Measurements from ENCODE around the gene PRR16.
A peak's percentile ranks its signal among the peaks of the same experiment; 100 is the strongest.
"Not testable (repeated sequence)": the region's sequence is repeated elsewhere in the genome, so short reads cannot be mapped to it uniquely, and the experiment has no call there.

PRR16 gene

DNA sequence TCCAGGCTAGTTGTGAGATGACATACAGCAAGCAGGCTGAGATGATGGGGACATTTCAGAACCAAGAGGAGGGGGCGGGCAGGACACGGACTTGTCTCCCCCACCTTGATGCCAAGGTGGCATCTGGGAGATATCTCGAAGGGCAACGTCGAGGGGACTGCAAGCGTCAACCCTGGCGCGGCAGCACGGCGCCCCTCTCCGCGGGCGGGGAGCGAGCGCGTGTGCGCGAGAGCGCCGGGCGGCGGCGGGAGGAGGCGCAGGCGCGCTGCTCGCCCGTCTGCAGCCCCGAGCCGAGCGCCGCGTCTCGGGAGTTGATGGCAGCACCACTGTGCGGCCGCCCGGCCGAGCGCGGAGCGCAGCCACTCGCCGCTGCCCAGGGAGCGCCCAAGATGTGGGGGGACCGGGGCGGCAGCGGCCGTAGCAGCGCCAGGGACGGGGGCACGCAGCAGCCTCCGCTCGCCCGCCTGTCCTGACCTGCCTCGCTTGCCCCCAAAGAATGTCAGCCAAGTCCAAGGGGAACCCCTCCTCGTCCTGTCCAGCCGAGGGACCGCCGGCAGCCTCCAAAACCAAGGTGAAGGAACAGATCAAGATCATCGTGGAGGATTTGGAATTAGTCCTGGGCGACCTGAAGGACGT lies at the start of gene PRR16:
Gene PRR16, plus strand, starts transcription at position 310 of the 636 bp plus-strand sequence.
- DNase-seq, result peak in 34 of 51 donors; percentile 5 to 70 (median 36)

- DNase-seq, result no peak
These were observed 48.1 kb upstream of the PRR16 start for GRCh38 chr5:120415985-120416384.

- DNase-seq, result no peak
These were observed 45.0 kb upstream of the PRR16 start for GRCh38 chr5:120419127-120419526.

GRCh38 chr5:120426633-120427275 lies 37.3 kb upstream of the PRR16 start:
- not testable (repeated sequence) for DNase-seq

- no peak for DNase-seq
These were observed 33.5 kb upstream of the PRR16 start for GRCh38 chr5:120430572-120430971.

DNA sequence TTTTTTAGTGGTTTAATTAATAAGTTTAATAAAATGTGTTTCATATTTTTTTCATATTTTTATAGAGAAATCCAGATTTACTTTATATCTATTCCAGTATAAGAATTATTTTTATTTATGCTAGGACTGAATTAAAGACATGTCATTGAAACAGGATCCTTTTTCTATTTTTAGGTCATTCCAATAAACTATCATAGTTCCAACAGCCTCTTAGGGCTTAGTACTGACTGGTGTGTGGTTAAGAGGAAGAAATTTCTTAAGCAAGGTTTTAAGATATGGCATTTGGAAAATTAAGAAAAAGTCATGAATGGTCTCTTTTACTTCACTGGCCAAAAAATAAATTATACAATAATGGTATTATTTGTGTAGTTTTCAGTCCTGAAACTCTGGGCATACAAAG lies 31.2 kb upstream of the PRR16 start:
- DNase-seq, result no peak

- no peak for DNase-seq
These were observed 29.0 kb upstream of the PRR16 start for GRCh38 chr5:120435129-120435528.

GRCh38 chr5:120436996-120437395 lies 27.1 kb upstream of the PRR16 start:
- DNase-seq, result no peak

DNA sequence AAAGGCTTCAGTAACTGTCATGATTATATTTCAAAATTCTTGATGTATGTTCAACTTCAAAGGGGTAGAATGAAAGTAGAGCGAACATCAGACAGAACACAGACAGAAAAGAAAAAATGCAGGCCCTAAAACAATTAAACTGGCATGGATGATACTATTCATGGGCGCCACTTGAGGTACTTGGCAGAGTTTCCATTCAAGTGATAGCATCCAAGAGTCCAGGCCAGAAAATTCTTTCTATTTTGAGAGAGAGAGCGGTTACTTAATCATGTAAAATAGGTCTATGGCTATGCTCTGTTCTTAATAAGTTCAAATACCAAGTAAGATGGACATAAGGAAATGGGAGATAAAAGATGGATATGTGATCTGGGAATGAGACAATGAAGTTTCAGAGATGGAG lies 21.4 kb upstream of the PRR16 start:
- DNase-seq, result no peak

DNA sequence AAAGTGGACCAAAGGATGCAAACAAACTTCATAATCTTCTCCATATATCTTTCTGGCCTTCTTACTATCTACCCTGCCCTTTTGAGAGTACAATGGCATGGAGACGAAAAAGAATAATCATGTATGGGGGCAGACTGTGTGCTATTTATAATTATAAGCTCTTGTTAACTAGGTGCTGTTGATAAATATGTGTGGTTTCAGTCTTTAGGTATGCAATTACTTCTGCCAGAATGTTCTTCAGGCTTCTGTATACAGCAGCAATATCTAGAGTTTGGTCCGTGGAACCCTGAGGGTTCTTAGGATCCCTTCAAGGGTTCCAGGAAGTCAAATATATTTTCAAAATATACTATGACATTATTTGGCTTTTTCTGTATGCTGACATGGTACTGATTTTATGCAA lies 20.5 kb upstream of the PRR16 start:
- no peak for DNase-seq

GRCh38 chr5:120446068-120446492 lies 18.0 kb upstream of the PRR16 start:
- DNase-seq, result no peak

DNA sequence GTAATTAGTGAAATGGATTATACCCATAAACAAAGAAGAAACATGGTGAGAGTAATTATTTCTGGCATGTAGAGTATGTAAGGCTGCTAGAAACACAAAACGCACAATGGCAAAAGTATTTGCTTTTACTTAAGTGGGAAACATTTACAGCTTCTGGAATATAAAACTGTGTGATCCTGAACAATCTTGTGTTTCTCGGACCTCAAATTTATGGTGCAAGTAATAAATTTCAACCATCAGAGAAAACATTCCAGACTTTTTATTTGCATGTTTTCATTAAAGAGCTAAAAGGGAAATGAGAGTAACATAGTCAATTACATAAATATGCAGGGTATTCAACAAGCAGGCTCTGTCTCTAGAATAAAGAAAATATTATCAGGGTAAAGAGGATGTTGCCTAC lies 17.2 kb upstream of the PRR16 start:
- DNase-seq, result no peak

GRCh38 chr5:120447706-120448239 lies 16.3 kb upstream of the PRR16 start:
- no peak for DNase-seq

DNA sequence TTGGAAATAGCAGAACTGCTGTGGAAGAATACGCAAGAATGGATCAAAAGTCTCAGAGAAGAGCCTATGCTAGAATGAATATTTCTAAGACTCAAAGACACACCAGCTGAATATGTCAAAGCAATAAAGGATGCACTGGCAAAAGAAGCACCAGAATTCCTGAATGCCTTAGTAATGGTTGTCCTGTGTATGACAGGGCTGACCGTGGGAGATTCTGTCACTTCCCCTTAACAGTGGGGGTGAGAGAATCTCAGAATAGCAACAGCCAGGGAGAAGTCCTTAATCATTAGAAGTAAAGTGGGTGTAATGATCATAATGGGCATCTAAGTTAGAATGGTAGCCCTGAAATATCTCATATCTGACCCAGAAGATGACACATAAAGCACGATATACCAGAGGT lies 14.6 kb upstream of the PRR16 start:
- DNase-seq, result no peak

- no peak for DNase-seq
These were observed 13.2 kb upstream of the PRR16 start for GRCh38 chr5:120450910-120451309.

DNA sequence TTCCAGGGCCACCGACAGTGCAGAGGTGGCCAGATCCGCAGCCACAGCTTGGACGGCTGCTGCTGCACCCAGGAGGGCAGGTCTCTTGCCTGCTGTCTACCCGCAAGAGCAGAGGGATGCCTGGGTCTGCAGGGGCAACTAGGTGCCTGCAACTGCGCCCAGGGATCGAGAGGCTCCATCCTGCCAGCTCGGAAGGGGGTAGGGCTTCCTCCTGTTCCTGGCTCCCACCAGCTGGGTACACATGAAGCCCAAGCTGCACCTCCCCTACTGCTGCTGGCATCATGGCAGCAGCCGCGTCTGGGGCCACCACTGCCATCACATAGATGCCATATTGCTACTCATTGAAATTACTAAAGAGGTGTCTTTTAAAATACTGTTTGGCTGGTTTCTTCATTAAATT lies 12.7 kb upstream of the PRR16 start:
- peak in 1 of 51 donors; percentile 1 for DNase-seq

- no peak for DNase-seq
These were observed 11.6 kb upstream of the PRR16 start for GRCh38 chr5:120452471-120452870.

DNA sequence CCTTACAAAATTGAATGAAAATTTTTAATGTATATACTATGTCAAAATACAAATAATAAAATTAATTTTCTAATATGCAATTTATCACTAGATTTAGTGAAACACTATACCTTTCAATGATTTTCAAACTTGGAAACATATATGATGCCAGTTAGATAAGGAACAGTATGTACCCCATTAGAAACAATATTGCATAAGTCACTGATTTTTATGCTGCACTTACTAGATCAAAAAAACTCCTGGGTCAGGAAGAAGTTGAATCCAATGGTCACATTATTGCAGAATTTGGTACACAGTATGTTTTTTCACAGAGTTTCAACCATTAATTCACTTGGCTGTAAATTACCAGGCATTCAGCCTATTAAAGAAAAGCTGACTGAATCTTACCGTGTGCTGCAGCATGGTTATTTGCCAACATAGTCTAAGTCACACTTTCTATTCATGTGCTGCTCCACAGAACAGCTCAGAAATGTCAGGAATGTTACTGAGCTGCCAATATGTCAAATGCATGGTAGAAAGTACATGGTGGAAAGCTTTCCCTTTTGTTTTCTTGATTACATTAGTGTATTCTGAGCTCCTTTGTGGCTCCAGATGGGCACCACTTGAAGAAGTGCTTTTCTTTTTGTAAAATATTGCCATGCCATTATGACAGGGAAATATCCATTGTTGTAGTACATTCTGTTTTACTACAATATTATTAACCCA lies 9.9 kb upstream of the PRR16 start:
- DNase-seq, result no peak

- DNase-seq, result no peak
These were observed 8.1 kb upstream of the PRR16 start for GRCh38 chr5:120456006-120456405.

- peak in 28 of 51 donors; percentile 1 to 70 (median 14) for DNase-seq
These were observed 6.1 kb upstream of the PRR16 start for GRCh38 chr5:120457839-120458507.

- not testable (repeated sequence) for DNase-seq
These were observed 5.6 kb upstream of the PRR16 start for GRCh38 chr5:120458508-120458847.

DNA sequence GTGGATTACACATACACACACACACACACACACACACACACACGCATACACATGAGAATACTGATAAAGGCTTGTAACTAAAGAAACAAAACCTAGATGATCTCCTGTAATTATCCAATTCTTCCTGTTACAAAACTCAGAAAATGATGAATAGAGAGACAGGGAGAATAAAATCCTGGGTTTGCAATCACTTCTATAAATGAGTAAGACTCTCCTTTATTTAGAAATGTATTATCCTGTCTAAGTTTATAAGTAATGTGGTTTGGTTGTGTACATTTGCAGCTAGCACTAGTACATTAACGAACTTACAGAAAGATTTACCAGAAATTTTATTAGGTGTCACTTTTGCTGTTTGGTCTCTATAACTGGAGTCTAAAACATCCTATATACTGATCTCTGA lies 2.8 kb upstream of the PRR16 start:
- no peak for DNase-seq
